HS-27A (cell line): Measurements from ENCODE around the gene SLFNL1.

Experiments
- DNase-seq: peaks from one replicate; pipeline ENCODE4 v3.0.0-alpha.2; 2012; ENCODE audit warnings: low read depth, missing footprints

Gene SLFNL1

GRCh38 chr1:40986328-40986783 is 35.2 kb downstream of the SLFNL1 start:
- no peak for DNase-seq

GRCh38 chr1:40985875-40986274 is 35.6 kb downstream of the SLFNL1 start:
- DNase-seq = no peak

- DNase-seq = no peak
Measured at GRCh38 chr1:40985161-40985560, 36.4 kb downstream of the SLFNL1 start.

GRCh38 chr1:40984531-40984930 is 37.0 kb downstream of the SLFNL1 start:
- no peak for DNase-seq

- no peak for DNase-seq
Measured at GRCh38 chr1:40984066-40984465, 37.5 kb downstream of the SLFNL1 start.

GRCh38 chr1:40983286-40983685 is 38.2 kb downstream of the SLFNL1 start:
- DNase-seq = no peak

GRCh38 chr1:40982721-40983120 is 38.8 kb downstream of the SLFNL1 start:
- no peak for DNase-seq

GRCh38 chr1:40981691-40982448 is 39.7 kb downstream of the SLFNL1 start:
- no peak for DNase-seq

GRCh38 chr1:40980453-40981121 is 40.9 kb downstream of the SLFNL1 start:
- no peak for DNase-seq

- no peak for DNase-seq
Measured at GRCh38 chr1:40980068-40980452, 41.5 kb downstream of the SLFNL1 start.

GRCh38 chr1:40979241-40980067 is 42.1 kb downstream of the SLFNL1 start, which contains the start of gene CTPS1:
Gene CTPS1 (plus strand): TSS chr1:40979696. CDS start chr1:40983291, 3,595 bp downstream.
- peak; percentile 82 for DNase-seq

- no peak for DNase-seq
Measured at GRCh38 chr1:40978886-40979240, 42.7 kb downstream of the SLFNL1 start.

GRCh38 chr1:40977716-40978115 is 43.8 kb downstream of the SLFNL1 start:
- peak; percentile 83 for DNase-seq

- peak; percentile 96 for DNase-seq
Measured at GRCh38 chr1:40976952-40977690, 44.4 kb downstream of the SLFNL1 start.

GRCh38 chr1:40974945-40975344 is 46.6 kb downstream of the SLFNL1 start:
- DNase-seq = no peak

GRCh38 chr1:40973912-40974311 is 47.6 kb downstream of the SLFNL1 start:
- DNase-seq = no peak

GRCh38 chr1:40971966-40972365 is 49.6 kb downstream of the SLFNL1 start:
- DNase-seq = no peak

GRCh38 chr1:40969445-40969844 is 52.1 kb downstream of the SLFNL1 start:
- DNase-seq = no peak

GRCh38 chr1:40966417-40966816 is 55.1 kb downstream of the SLFNL1 start:
- no peak for DNase-seq
